Stimulated activated CD4-positive, alpha-beta T cell treated with anti-CD3 and anti-CD28 coated beads, Interleukin-12 subunit alpha, Interleukin-12 subunit beta, amount 100 ng/mL, for 48 hours (primary cell): Measurements from ENCODE around the gene DRG2.

Source experiments
- DNase-seq, 3 donors: peaks; one replicate each; pipeline ENCODE4 v3.0.0-alpha.2; 2020; ENCODE audit warnings: low read depth in 2 of 3, low spot score in 1 of 3

DRG2 gene

DNA sequence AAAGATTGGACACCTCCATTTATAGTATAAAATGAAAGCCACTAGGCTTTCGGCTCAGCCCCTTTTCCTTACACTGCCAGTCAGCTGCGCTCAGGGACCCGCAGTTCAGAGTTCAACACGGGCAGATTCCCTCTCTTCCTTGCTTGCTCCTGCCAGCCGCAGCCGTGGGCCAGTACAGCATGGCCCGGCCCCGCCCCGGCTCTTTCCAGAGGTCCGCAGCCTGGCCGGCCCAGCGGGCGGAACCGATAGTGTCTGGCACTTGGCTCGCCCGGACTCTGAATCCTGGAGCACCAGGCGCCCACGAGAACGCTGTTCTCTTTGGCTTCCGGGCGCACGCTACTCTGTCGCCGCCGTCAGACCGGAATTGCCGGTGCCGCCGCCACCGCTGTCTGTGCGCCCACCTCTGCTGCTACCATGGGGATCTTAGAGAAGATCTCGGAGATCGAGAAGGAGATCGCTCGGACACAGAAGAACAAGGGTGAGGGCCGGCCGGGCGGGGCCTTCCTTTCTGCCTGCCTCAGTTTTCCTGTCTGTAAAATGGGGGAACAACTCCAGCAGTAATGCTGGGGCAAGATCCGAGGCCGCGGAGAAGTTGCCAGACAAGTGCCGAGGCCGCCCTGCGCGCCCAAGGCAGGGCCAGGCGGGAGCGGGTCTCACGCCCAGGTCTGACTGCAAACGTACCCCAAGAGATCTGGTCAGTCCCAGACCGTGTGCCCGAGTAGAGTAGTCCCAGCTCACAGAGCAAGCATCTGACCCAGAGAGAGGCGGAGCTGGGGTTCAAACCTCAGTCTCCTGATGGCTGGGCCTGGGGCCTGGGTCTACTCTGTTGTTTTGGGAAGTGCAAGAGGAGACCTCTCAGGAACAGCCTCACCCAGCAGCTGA, at the start of gene DRG2:
Gene DRG2, plus strand, starts transcription at position 339 of the 882 bp plus-strand sequence. Its CDS starts 76 bp downstream, at position 415.
- DNase-seq, result peak; percentile 85 to 95 (median 87)

DNA sequence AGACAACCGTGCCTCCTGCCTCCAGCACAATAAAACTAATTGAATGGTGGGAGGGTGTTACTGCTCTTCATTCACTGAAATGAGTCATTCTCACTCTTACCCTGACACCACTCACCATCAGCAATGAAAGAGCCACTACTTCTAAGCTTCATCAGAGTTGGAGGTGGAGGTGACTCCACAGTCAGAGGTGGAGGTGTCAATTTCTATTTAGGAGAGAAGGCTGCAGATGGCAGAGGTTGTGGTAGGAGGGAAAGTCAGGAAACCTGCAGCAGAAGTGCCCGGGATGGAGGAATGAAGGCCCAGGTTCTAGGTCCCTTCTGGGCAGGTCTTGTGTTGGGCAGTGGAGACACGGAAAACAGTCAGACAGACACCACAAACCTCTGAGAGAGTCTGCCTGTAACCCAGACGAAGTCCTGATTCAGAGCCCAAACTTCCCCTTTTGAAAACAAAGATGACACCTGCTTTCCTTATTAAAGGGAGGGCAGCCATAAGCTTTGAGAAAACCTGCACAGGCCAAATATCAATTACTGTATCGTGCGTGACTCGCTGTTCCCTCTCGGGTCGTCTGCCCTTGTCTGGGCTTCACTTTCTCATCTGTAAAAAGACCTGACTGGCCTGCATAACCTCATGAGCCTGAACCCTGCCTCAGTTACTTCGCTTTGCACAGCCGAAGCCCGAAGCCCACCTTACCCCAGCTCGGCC, 49.4 kb upstream of the DRG2 start:
- DNase-seq, result peak in 2 of 3 donors; percentile 12 to 29

DNA sequence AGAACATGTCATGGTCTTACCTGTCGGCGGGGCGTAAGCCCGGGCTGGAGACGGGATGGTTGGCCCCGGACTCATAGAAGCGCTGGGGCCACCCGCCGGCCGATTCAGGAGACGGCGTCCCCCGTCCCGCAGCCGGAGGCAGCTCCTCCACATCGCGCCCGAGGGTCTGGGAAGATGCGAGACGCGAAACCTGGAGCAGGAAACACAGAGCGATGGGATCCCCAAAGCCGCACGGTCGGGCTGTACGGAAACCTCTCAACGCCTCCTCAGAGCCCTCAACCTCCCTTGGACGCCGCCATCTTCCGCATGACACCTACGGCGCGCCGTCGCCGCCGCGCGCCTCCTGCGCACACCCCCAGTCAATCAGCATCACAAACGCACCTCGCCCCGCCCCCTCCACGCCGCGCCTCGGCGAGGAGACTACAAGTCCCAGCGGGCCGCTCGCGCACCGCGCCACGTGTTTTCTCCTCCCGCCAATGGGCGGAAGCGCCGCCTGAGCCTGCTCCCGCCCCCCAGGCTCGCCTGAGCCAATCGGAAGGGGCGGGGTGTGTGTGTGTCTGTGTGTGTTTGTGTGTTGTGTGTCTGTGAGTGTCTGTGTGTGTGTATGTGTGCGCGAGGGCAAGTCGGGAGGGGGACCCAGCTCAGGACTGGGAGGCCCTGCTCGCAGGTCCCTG, 48.8 kb upstream of the DRG2 start, which contains the start of the genes ATPAF2 and GID4:
Gene ATPAF2, minus strand, starts transcription at position 308 of the 674 bp plus-strand sequence. Its CDS starts 155 bp downstream, at position 153.
Gene GID4, plus strand, starts transcription at position 548 of the 674 bp plus-strand sequence. Its CDS starts 57 bp downstream, at position 605.
- DNase-seq, result peak; percentile 99 to 100 (median 99)

DNA sequence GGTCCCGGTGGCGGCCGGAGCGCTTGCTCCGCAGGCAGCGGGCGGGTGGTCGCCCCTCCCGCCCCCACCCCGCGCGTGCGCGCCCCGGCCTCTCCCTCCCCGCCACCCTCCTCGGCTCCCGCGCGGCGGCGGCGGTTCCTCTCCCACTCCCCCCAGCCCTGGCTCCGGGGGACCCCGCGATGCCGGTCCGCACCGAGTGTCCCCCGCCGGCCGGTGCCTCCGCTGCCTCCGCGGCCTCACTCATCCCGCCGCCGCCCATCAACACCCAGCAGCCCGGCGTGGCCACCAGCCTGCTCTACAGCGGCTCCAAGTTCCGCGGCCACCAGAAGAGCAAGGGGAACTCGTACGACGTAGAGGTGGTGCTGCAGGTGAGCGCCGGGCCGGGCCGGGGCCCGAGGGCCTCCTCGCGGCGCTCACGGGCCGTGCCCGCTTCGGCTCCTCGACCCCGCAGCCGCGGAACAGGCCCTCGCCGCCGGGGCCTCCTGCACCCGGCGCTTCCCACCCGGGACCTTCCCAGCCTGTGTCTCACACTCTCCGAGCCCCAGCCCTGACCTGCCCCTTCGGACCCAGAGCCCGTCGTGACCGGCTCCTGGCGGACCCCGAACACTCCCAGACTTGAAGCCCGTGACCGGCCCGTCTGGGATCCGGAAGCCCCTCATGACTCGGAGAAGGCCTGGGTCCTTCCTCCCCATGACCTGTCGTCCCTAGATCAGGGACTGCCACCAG, 48.0 kb upstream of the DRG2 start:
- DNase-seq, result peak in 2 of 3 donors; percentile 5 to 10

DNA sequence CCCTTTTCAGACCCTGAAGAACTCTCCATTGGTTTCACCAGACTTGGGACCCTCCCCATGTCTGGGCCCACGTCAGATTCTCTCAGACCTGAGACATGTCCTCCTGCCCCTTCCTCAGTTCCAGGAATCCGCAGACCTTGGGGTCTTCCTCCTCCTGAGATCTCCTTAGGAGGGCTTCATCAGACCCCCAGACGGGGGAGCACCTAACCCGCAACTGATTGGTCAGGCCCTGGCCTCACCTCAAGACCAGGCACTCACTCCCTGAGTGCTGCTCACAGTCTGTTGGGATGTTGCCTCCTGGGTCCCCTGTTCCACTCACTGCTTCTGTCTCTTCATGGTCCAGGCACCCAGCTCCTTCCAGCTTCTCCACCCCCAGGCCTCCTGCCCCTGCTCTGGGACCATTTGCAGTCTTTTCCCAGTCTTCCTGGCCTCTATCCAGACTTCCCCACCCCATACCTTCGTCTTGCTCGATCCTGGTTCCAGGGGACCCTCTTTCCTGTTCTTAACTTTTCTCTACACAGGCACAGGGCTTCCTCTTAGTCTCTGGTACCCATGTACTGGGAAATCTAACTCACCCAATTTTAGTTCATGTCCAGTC, 47.4 kb upstream of the DRG2 start:
- no peak for DNase-seq

DNA sequence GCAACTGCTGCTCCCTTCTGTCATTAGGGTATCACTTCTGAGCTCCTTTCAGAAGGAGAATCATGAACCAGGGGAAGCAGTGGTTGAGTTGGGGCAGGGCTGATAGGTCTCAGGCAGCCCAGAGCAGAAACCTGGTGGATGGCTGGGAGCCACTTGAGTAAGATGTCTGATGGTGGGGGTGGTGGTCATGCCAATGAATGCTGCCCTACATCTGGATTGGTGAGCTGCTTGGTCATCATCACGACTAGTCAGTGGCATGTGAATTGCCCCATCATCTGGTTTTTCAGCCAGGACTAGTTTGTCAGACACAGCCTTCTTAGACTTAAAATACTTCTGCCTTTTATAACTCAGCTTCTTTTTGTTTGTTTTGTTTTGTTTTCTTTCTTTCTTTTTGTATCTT, 46.0 kb upstream of the DRG2 start:
- DNase-seq, result no peak

GRCh38 chr17:18042983-18043382, 44.8 kb upstream of the DRG2 start:
- DNase-seq, result no peak

DNA sequence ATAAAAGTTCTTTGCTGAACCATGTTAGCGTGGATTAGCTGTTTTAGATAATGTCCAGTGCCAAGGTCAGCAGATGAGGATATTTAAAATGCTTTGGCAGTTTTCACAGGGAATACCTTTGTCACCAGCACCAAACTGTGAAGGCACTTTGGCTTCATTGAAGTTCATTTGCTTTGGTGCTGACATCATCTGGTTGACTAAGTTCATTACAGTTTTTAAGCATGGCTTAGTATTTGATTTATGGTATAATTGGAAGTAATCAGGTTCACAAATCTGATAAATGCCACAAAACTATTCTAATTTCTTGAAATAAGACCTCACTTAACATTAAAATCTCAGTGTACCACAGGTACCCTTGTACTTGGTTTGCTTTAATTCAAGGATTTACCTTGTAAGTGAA, 44.3 kb upstream of the DRG2 start:
- no peak for DNase-seq

GRCh38 chr17:18044609-18045008, 43.1 kb upstream of the DRG2 start:
- DNase-seq, result no peak

DNA sequence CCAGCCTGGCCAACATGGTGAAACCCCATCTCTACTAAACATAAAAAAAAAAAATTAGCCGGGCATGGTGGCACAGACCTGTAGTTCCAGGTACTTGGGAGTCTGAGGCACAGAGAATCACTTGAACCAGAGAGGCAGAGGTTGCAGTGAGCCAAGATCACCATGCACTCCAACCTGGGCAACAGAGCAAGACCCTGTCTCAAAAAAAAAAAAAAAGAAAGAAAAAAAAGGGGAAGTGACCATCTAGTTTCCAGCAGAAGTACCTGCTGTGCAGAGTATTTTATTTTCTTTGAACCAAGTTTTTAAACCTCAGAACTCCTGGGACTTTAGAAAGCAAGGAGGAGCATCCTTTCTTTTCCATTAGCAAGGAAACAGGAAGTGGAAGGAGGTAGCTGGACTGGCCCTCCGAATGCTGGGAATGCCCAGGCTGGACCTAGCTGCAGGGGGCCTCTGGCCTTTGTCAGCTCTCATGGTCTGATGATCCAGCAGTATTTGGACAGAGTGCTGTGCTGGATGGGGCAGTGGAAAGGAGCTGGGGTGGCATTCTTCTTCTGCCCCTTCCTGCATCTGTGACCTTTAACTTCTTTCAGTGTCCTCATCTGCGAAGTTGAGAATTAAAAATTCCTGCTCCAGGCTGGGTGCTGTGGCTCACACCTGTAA, 41.9 kb upstream of the DRG2 start:
- no peak for DNase-seq

- no peak for DNase-seq
Measured at GRCh38 chr17:18055597-18055996, 32.2 kb upstream of the DRG2 start.

GRCh38 chr17:18056214-18056613, 31.5 kb upstream of the DRG2 start:
- no peak for DNase-seq

DNA sequence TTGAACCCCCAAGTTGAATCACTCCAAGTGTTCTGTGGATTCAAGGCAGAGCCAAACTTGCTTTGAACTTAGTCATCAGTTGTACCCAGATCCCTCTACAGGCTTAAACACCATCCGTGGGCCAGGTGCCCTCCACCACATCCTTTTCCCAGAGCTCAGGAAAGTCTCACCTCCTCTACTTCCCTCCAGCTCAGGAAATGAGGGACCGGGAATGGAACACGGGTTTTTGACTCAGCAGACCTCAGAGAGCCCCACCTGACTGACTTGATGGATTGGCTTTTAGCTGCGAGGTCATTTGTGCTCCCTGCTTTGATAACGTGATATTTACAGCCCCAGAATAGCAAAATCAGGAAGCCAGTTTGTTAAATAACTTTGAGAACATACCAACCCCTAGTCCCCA, 28.5 kb upstream of the DRG2 start:
- DNase-seq, result no peak

- no peak for DNase-seq
Measured at GRCh38 chr17:18064053-18064452, 23.7 kb upstream of the DRG2 start.

DNA sequence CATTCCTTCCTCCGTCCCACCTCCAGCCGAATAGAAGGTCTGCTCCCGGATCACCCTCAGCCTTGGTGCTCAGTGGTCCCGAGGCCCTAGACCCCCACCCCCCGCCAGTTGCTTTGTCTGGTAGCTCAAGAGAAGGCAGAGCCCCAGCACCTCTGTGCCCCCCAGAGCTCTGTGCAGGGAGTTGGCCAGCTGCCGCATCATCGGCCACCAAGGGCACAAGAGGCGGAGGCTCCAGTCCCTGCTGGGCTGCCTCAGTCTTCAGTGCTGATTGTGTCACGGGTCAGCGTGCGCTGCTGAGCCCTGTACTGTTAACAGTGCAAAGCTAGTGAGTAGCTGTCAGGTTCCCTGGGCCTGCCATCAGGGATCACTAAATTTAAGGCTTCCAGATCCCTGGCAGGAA, 22.2 kb upstream of the DRG2 start:
- no peak for DNase-seq

- no peak for DNase-seq
Measured at GRCh38 chr17:18066866-18067265, 20.9 kb upstream of the DRG2 start.

DNA sequence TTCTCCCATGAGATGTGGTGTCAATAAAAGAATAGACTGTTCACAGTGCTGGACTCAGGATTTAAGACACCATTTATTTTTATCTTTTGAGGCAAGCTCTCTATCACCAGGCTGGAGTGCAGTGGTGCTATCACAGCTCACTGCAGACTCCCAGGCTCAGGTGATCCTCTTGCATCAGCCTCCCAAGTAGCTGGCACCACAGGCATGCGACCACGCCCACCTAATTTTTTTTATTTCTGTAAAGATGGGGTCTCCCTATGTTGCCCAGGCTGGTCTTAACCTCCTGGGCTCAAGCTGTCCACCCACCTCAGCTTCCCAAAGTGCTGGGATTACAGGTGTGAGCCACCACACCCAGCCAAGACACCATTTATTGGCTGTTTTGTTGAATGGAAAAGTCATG, 18.6 kb upstream of the DRG2 start:
- DNase-seq, result no peak

GRCh38 chr17:18070861-18071340, 16.8 kb upstream of the DRG2 start:
- no peak for DNase-seq

- DNase-seq, result no peak
Measured at GRCh38 chr17:18071751-18072150, 16.0 kb upstream of the DRG2 start.
